CD14-positive monocyte (primary cell): Measurements from ENCODE around the gene CSMD2. TPM values are rescaled to one million over a fixed set of nuclear protein-coding genes. Genes with fewer than 3 reads are reported as not detected.

Experiments used
- DNase-seq, 3 donors: peaks; one replicate each; pipeline ENCODE4 v3.0.0-alpha.2; 2011 to 2022
- H2AFZ ChIP-seq: 2 replicates; pipeline ENCODE4 v1.6.0; 2012; ENCODE audit warnings: mild to moderate bottlenecking, low read depth, low read length, inconsistent platforms; ENCODE audit not compliant: insufficient read depth, poor library complexity, severe bottlenecking
- H3K27ac ChIP-seq, 2 donors: 1 replicate in 1 of 2; 2 replicates in 1 of 2; pipeline ENCODE4 v1.5.1; 2012 to 2013; ENCODE audit warnings: low read length in 2 of 2, control low read depth in 1 of 2, inconsistent platforms in 1 of 2, low read depth in 1 of 2, mild to moderate bottlenecking in 1 of 2
- H3K27me3 ChIP-seq, 2 donors: one replicate each; pipeline versions ENCODE4 v1.6.0 to v1.6.1; 2011 to 2013; ENCODE audit warnings: low read length in 2 of 2; ENCODE audit not compliant: control insufficient read depth in 2 of 2, insufficient read depth in 2 of 2
- H3K36me3 ChIP-seq, 2 donors: replicated peaks in 1 of 2; 1 replicate in 1 of 2; 2 replicates in 1 of 2; pipeline versions ENCODE4 v1.5.1 to v1.6.1; 2012 to 2013; ENCODE audit warnings: low read length in 2 of 2, control low read depth in 1 of 2, inconsistent platforms in 1 of 2, mild to moderate bottlenecking in 1 of 2; ENCODE audit not compliant: insufficient read depth in 2 of 2, control insufficient read depth in 1 of 2
- H3K4me1 ChIP-seq, 2 donors: 1 replicate in 1 of 2; 2 replicates in 1 of 2; pipeline versions ENCODE4 v1.5.1 to v1.6.1; 2012 to 2013; ENCODE audit warnings: low read length in 2 of 2, control low read depth in 1 of 2, inconsistent platforms in 1 of 2, mild to moderate bottlenecking in 1 of 2, moderate library complexity in 1 of 2; ENCODE audit not compliant: insufficient read depth in 2 of 2, control insufficient read depth in 1 of 2
- H3K4me2 ChIP-seq: replicated peaks from 2 replicates; pipeline ENCODE3; 2012; ENCODE audit warnings: low read length, moderate library complexity, mild to moderate bottlenecking; ENCODE audit not compliant: poor library complexity, severe bottlenecking; ENCODE audit errors: extremely low read depth
- H3K4me3 ChIP-seq, 3 experiments: fragments of 200-600 bp in 1 of 3; sonication (generic) in 1 of 3; replicated peaks in 1 of 3; 1 replicate in 2 of 3; 2 replicates in 1 of 3; pipeline ENCODE4 v1.5.1; 2011 to 2013; ENCODE audit warnings: low read length in 3 of 3, mild to moderate bottlenecking in 3 of 3, control low read depth in 2 of 3, low read depth in 2 of 3, inconsistent platforms in 1 of 3, moderate library complexity in 1 of 3
- H3K79me2 ChIP-seq: 2 replicates; pipeline ENCODE4 v1.6.0; 2012; ENCODE audit warnings: mild to moderate bottlenecking, control low read depth, inconsistent platforms, low read length, moderate library complexity; ENCODE audit not compliant: insufficient read depth
- H3K9ac ChIP-seq: 2 replicates; pipeline ENCODE4 v1.6.0; 2017; ENCODE audit warnings: low read length, mild to moderate bottlenecking; ENCODE audit not compliant: insufficient read depth, poor library complexity, severe bottlenecking
- H3K9me3 ChIP-seq, 2 donors: replicated peaks in 1 of 2; 1 replicate in 1 of 2; 2 replicates in 1 of 2; pipeline versions ENCODE4 v1.5.1 to v1.6.1; 2012 to 2013; ENCODE audit warnings: low read length in 2 of 2, control low read depth in 1 of 2; ENCODE audit not compliant: control insufficient read depth in 1 of 2, insufficient read depth in 1 of 2
- H4K20me1 ChIP-seq: 2 replicates; pipeline ENCODE4 v1.6.0; 2012; ENCODE audit warnings: mild to moderate bottlenecking, low read length, control low read depth, moderate library complexity; ENCODE audit not compliant: insufficient read depth
- H3K27ac Mint-ChIP-seq, 7 donors: one replicate each; pipeline ENCODE4 v1.8.0; 2020; ENCODE audit warnings: mild to moderate bottlenecking in 7 of 7, mixed read lengths in 7 of 7, moderate library complexity in 6 of 7, inconsistent platforms in 2 of 7
- H3K27me3 Mint-ChIP-seq, 3 donors: one replicate each; pipeline ENCODE4 v1.8.0; 2021 to 2022; ENCODE audit warnings: low read depth in 3 of 3, mild to moderate bottlenecking in 3 of 3, mixed read lengths in 3 of 3, moderate library complexity in 3 of 3, inconsistent platforms in 1 of 3
- H3K36me3 Mint-ChIP-seq, 2 donors: one replicate each; pipeline ENCODE4 v1.8.0; 2020; ENCODE audit warnings: mixed read lengths in 2 of 2, inconsistent platforms in 1 of 2, mild to moderate bottlenecking in 1 of 2
- H3K4me1 Mint-ChIP-seq: one replicate; pipeline ENCODE4 v1.8.0; 2020; ENCODE audit warnings: mild to moderate bottlenecking, mixed read lengths
- H3K4me3 Mint-ChIP-seq, 2 donors: one replicate each; pipeline ENCODE4 v1.8.0; 2020; ENCODE audit warnings: mild to moderate bottlenecking in 2 of 2, mixed read lengths in 2 of 2, moderate library complexity in 1 of 2
- H3K9me3 Mint-ChIP-seq, 7 donors: one replicate each; pipeline ENCODE4 v1.8.0; 2020 to 2022; ENCODE audit warnings: mixed read lengths in 7 of 7, mild to moderate bottlenecking in 6 of 7, moderate library complexity in 6 of 7, inconsistent platforms in 2 of 7
- WGBS: methylation state at CpG from one replicate; pipeline ENCODE4 v1.1.5; 2013; ENCODE audit warnings: missing lambda C conversion rate; ENCODE audit not compliant: insufficient coverage; 5-methylcytosine and 5-hydroxymethylcytosine counted together
- intact Hi-C, 2 donors: fragments of 100-400 bp; cut with micrococcal nuclease; formaldehyde crosslinking; loops; one replicate each; pipeline versions ENCODE4 v1.15.0 to v1.15.1; 2023
- polyA plus RNA-seq, 3 donors: library from polyadenylated mRNA; depleted of rRNA in 1 of 3; unstranded in 2 of 3; stranded (reverse) in 1 of 3; fragments of 300-500 nt in 2 of 3; fragments of >200 nt in 1 of 3; fragmentation: Illumina TruSeq in 2 of 3; gene quantifications; 1 replicate in 2 of 3; 2 replicates in 1 of 3; pipeline ENCODE4 v1.2.3, GENCODE V29; 2012 to 2021
- TF ChIP-seq, protein P1 (sequence below): fragments of 200-600 bp; IDR thresholded peaks from one replicate; pipeline ENCODE4 v1.8.0; 2022; ENCODE audit warnings: antibody characterized with exemption, mild to moderate bottlenecking

The CSMD2 gene
- polyA plus RNA-seq, 3 donors, result 0.04 TPM; not detected in 2

DNA sequence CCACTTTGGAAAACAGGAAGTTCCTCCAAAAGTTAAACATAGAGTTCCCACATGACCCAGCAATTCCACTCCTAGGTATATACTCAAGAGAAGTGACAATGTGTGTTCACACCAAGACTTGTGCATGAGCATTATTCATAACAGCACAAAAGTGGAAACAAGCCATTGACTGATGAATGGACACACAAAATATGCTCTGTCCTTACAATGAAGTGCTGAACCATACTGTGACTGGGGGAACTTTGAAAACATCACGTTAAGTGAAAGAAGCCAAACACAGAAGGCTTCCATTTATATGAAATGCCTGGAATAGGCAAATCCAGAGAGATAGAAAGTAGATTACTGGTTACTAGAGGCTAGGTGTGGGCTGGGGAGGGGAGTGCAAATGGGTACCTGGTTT, 542.3 kb downstream of the CSMD2 start:
- TF ChIP-seq, protein P1, sequence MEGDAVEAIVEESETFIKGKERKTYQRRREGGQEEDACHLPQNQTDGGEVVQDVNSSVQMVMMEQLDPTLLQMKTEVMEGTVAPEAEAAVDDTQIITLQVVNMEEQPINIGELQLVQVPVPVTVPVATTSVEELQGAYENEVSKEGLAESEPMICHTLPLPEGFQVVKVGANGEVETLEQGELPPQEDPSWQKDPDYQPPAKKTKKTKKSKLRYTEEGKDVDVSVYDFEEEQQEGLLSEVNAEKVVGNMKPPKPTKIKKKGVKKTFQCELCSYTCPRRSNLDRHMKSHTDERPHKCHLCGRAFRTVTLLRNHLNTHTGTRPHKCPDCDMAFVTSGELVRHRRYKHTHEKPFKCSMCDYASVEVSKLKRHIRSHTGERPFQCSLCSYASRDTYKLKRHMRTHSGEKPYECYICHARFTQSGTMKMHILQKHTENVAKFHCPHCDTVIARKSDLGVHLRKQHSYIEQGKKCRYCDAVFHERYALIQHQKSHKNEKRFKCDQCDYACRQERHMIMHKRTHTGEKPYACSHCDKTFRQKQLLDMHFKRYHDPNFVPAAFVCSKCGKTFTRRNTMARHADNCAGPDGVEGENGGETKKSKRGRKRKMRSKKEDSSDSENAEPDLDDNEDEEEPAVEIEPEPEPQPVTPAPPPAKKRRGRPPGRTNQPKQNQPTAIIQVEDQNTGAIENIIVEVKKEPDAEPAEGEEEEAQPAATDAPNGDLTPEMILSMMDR, result no peak
- Histone ChIP-seq H2AFZ (no peak overlapping the region), H4K20me1 (no peaks in the 10 kb centered on the region), H3K27ac (no peak overlapping the region), H3K4me2 (no peak overlapping the region), H3K4me1 (no peaks in the 10 kb centered on the region), H3K9ac (no peak overlapping the region), H3K27me3 (no peaks in the 10 kb centered on the region), H3K36me3 (no peaks in the 10 kb centered on the region), H3K4me3 (no peak overlapping the region), H3K9me3 (no peaks in the 10 kb centered on the region), H3K79me2 (no peaks in the 10 kb centered on the region)
- Mint-ChIP-seq H3K4me3 (no peak overlapping the region), H3K27ac (no peak overlapping the region), H3K9me3 (peaks cover 0 to 2% (median 0%) of the 10 kb centered on the region in 7 donors), H3K36me3 (no peaks in the 10 kb centered on the region), H3K4me1 (no peaks in the 10 kb centered on the region), H3K27me3 (peaks cover 2 to 12% (median 6%) of the 10 kb centered on the region in 3 donors)
- DNase-seq, result no peak
- intact Hi-C loops, result no loop called here
- WGBS, result 88% methylated on average over 1 of the region's 1 CpG

DNA sequence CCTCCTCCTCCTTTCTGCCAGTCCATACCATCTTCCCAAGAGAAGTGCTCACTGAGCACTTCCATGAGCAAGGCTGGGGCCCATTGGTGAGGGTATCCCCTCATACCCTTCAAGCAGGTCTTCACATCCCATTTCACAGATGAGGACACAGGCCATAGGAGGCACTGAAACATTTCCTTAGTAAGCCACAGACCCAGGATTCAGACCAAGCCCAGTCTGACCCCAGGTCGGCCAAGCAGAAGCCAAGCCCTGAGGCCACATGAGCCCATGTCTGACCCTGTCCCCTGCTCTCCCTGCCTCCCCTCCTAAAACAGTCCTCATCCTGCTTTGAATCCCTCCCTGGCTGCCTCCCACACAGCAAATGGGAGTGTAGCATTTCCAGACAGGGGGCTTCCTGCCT, 546.4 kb downstream of the CSMD2 start:
- H3K27me3 Mint-ChIP-seq, result peaks cover 4 to 19% (median 8%) of the 10 kb centered on the region in 3 donors
- Histone ChIP-seq H4K20me1 (no peaks in the 10 kb centered on the region), H3K4me2 (no peak overlapping the region), H3K4me1 (no peaks in the 10 kb centered on the region), H3K27me3 (no peaks in the 10 kb centered on the region), H3K27ac (no peak overlapping the region), H3K4me3 (no peak overlapping the region), H3K36me3 (no peaks in the 10 kb centered on the region), H3K9ac (no peak overlapping the region), H2AFZ (no peak overlapping the region), H3K79me2 (no peaks in the 10 kb centered on the region), H3K9me3 (no peaks in the 10 kb centered on the region)
- intact Hi-C loops, result loop anchor here in 1 of 2 donors (10.0 kb wide), 1 partner anchor 524 kb away; no protein-coding TSS in a partner anchor
- H3K36me3 Mint-ChIP-seq, result no peaks in the 10 kb centered on the region
- H3K4me1 Mint-ChIP-seq, result peaks cover 2% of the 10 kb centered on the region
- no peak for DNase-seq
- TF ChIP-seq, protein P1, result no peak
- WGBS, result 100% methylated on average over 1 of the region's 1 CpG
- no peak overlapping the region for H3K4me3 Mint-ChIP-seq
- H3K9me3 Mint-ChIP-seq, result peaks cover 0 to 2% (median 0%) of the 10 kb centered on the region in 7 donors
- H3K27ac Mint-ChIP-seq, result no peak overlapping the region
